ENCODE data around the gene GHRHR. TPM values are rescaled to one million over a fixed set of nuclear protein-coding genes. Genes with fewer than 3 reads are reported as not detected.

The GHRHR gene
- total and polyA plus RNA-seq, 2 donors (not counting 1 experiment from before 2014, with no cell fraction given), result not detected

DNA sequence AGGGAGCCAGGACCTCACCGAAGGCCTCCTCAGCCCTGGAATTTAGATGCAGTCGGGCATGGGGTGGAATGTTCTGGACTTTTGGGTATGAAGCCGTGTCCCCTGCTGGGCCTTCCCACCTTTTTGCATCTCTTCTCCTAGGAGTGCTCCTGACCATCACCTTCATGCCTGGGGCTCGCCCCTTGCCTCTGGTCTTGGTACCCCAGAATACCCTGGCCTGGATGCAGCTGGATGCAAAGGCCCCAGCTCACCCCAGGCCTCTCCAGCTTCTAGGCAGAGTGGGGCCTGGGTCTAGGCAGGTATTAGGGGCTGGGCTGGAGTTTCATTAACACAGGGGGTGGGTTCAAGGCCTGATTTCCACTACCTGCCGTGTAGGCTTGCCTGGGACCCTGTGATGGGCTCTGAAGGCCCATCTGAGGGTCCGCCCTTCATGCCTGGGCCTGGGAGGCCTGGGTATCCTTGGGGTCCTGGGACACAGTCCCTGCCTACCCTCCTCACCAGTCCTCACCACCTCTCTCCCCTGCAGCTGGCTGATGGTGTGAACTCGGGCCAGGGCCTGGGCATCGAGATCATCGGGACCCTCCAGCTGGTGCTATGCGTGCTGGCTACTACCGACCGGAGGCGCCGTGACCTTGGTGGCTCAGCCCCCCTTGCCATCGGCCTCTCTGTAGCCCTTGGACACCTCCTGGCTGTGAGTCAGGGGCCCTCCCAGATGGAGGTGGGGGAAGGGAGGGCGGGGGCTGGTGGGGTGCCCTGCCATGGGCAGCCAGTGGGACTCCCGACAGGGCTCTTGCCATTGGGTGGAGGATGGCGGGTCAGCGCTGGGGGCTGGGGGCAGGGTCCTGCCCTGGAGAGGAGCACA, 42.0 kb upstream of the GHRHR start:
- Mint-ChIP-seq H3K9me3 (ENCODE audit: insufficient read depth) (no peaks in the 10 kb centered on the region), H3K4me1 (no peaks in the 10 kb centered on the region), H3K27ac (no peak overlapping the region), H3K27me3 (no peaks in the 10 kb centered on the region), H3K4me3 (no peak overlapping the region)
- Histone ChIP-seq H3K4me2 (replicated peaks; ENCODE audit: low read depth, low read length, poor library complexity, severe bottlenecking) (no peak overlapping the region), H3K4me1 (ENCODE audit: control insufficient read depth in 2 of 2, insufficient read depth in 2 of 2, low read length in 2 of 2) (no peaks in the 10 kb centered on the region), H3K27me3 (replicated peaks in 1 of 4; ENCODE audit: control extremely low read depth in 1 of 4, control insufficient read depth in 3 of 4, insufficient read depth in 4 of 4, low read length in 3 of 4) (no peaks in the 10 kb centered on the region), H3K9ac (ENCODE audit: low read length) (no peak overlapping the region), H3K4me3 (ENCODE audit: control extremely low read depth in 1 of 5, extremely low read depth in 1 of 5, insufficient read depth in 1 of 5, low read depth in 2 of 5, low read length in 4 of 5) (no peak overlapping the region), H3K27ac (ENCODE audit: low read length in 2 of 2) (no peak overlapping the region), H4K20me1 (ENCODE audit: control insufficient read depth, insufficient read depth, low read length, poor library complexity, severe bottlenecking) (no peaks in the 10 kb centered on the region), H3K9me3 (ENCODE audit: control extremely low read depth in 1 of 3, control insufficient read depth in 2 of 3, insufficient read depth in 1 of 3, low read length in 2 of 3) (peaks cover 0 to 5% (median 0%) of the 10 kb centered on the region in 3 donors), H3K79me2 (ENCODE audit: control insufficient read depth, insufficient read depth, low read length) (no peaks in the 10 kb centered on the region), H3K36me3 (replicated peaks in 1 of 2; ENCODE audit: control extremely low read depth in 1 of 2, control insufficient read depth in 1 of 2, extremely low read depth in 1 of 2, insufficient read depth in 2 of 2, low read length in 1 of 2) (no peaks in the 10 kb centered on the region), H2AFZ (ENCODE audit: insufficient read depth, low read depth, low read length, poor library complexity, severe bottlenecking) (no peak overlapping the region)
- POLR2A ChIA-PET, result no interaction called here
- WGBS (ENCODE audit: insufficient coverage), result 94% methylated on average over 16 of the region's 19 CpGs
- DNase-seq (no peak), ATAC-seq (ENCODE audit: low read depth) (no peak)
- intact Hi-C loops (cut with micrococcal nuclease), result no loop called here
- TF ChIP-seq, protein P1, sequence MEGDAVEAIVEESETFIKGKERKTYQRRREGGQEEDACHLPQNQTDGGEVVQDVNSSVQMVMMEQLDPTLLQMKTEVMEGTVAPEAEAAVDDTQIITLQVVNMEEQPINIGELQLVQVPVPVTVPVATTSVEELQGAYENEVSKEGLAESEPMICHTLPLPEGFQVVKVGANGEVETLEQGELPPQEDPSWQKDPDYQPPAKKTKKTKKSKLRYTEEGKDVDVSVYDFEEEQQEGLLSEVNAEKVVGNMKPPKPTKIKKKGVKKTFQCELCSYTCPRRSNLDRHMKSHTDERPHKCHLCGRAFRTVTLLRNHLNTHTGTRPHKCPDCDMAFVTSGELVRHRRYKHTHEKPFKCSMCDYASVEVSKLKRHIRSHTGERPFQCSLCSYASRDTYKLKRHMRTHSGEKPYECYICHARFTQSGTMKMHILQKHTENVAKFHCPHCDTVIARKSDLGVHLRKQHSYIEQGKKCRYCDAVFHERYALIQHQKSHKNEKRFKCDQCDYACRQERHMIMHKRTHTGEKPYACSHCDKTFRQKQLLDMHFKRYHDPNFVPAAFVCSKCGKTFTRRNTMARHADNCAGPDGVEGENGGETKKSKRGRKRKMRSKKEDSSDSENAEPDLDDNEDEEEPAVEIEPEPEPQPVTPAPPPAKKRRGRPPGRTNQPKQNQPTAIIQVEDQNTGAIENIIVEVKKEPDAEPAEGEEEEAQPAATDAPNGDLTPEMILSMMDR (IDR thresholded peaks at IDR 0.05), result no peak
- TF ChIP-seq EZH2 (IDR thresholded peaks at IDR 0.05; ENCODE audit: borderline replicate concordance, insufficient read depth, low read depth, low read length, poor library complexity, severe bottlenecking), result no peak
- CTCF ChIA-PET, result no interaction called here

DNA sequence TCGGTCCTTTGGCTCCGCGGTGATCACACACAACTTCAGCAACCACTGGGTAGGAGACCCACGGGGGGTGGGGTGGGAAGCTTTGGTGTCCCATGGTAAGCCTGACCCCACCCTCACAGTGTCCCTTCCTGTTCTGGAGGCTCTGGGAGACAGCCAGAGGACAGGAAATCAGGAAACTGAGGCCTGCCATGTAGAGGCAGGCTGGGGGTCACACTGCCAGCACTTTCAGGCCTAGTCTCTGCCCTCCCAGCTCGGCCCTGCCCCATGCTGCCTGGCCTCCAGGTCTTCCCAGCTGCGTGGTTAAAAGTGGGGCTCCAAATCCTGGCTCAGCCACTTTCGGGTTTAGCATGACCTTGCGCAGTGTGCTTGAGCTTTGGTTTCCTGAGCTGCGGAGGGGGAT, 41.2 kb upstream of the GHRHR start:
- no peaks in the 10 kb centered on the region for H3K9me3 Mint-ChIP-seq (ENCODE audit: insufficient read depth)
- ATAC-seq (ENCODE audit: low read depth), result no peak
- H3K36me3 ChIP-seq (replicated peaks in 1 of 2; ENCODE audit: control extremely low read depth in 1 of 2, control insufficient read depth in 1 of 2, extremely low read depth in 1 of 2, insufficient read depth in 2 of 2, low read length in 1 of 2), result no peaks in the 10 kb centered on the region
- no peak overlapping the region for H3K4me3 Mint-ChIP-seq
- ChIA-PET POLR2A (no interaction called here), CTCF (no interaction called here)
- DNase-seq, result no peak
- H3K27ac ChIP-seq (ENCODE audit: low read length in 2 of 2), result no peak overlapping the region
- H4K20me1 ChIP-seq (ENCODE audit: control insufficient read depth, insufficient read depth, low read length, poor library complexity, severe bottlenecking), result no peaks in the 10 kb centered on the region
- no peak overlapping the region for H3K4me2 ChIP-seq (replicated peaks; ENCODE audit: low read depth, low read length, poor library complexity, severe bottlenecking)
- no peak overlapping the region for H2AFZ ChIP-seq (ENCODE audit: insufficient read depth, low read depth, low read length, poor library complexity, severe bottlenecking)
- no peaks in the 10 kb centered on the region for H3K27me3 ChIP-seq (replicated peaks in 1 of 4; ENCODE audit: control extremely low read depth in 1 of 4, control insufficient read depth in 3 of 4, insufficient read depth in 4 of 4, low read length in 3 of 4)
- intact Hi-C loops (cut with micrococcal nuclease), result no loop called here
- H3K27me3 Mint-ChIP-seq, result no peaks in the 10 kb centered on the region
- H3K9me3 ChIP-seq (ENCODE audit: control extremely low read depth in 1 of 3, control insufficient read depth in 2 of 3, insufficient read depth in 1 of 3, low read length in 2 of 3), result peaks cover 0 to 13% (median 0%) of the 10 kb centered on the region in 3 donors
- TF ChIP-seq, protein P1 (IDR thresholded peaks at IDR 0.05), result no peak
- TF ChIP-seq EZH2 (IDR thresholded peaks at IDR 0.05; ENCODE audit: borderline replicate concordance, insufficient read depth, low read depth, low read length, poor library complexity, severe bottlenecking), result no peak
- no peaks in the 10 kb centered on the region for H3K4me1 Mint-ChIP-seq
- no peaks in the 10 kb centered on the region for H3K79me2 ChIP-seq (ENCODE audit: control insufficient read depth, insufficient read depth, low read length)
- H3K4me3 ChIP-seq (ENCODE audit: control extremely low read depth in 1 of 5, extremely low read depth in 1 of 5, insufficient read depth in 1 of 5, low read depth in 2 of 5, low read length in 4 of 5), result no peak overlapping the region
- no peak overlapping the region for H3K27ac Mint-ChIP-seq
- no peaks in the 10 kb centered on the region for H3K4me1 ChIP-seq (ENCODE audit: control insufficient read depth in 2 of 2, insufficient read depth in 2 of 2, low read length in 2 of 2)
- 91% methylated on average over 3 of the region's 9 CpGs for WGBS (ENCODE audit: insufficient coverage)
- no peak overlapping the region for H3K9ac ChIP-seq (ENCODE audit: low read length)

All from B cell (primary cell).